Limb (tissue), 2 donors: ENCODE results near the gene BIN1.

Source experiments
- DNase-seq, 2 donors: peaks; one replicate each; pipeline ENCODE4 v3.0.0-alpha.2; 2016; ENCODE audit errors: extremely low spot score in 2 of 2

The BIN1 gene

GRCh38 chr2:127104166-127104660 is 2.7 kb downstream of the BIN1 start:
- DNase-seq, result peak in 1 of 2 donors; percentile 20

- peak in 1 of 2 donors; percentile 48 for DNase-seq
Observed at GRCh38 chr2:127103243-127104165, 3.5 kb downstream of the BIN1 start.

- DNase-seq, result peak in 1 of 2 donors; percentile 18
Observed at GRCh38 chr2:127102521-127103242, 4.3 kb downstream of the BIN1 start.

- peak in 1 of 2 donors; percentile 16 for DNase-seq
Observed at GRCh38 chr2:127101756-127102477, 5.0 kb downstream of the BIN1 start.

- DNase-seq, result peak in 1 of 2 donors; percentile 9
Observed at GRCh38 chr2:127101048-127101611, 5.8 kb downstream of the BIN1 start.

GRCh38 chr2:127100251-127101047 is 6.5 kb downstream of the BIN1 start:
- no peak for DNase-seq

GRCh38 chr2:127098711-127099110 is 8.2 kb downstream of the BIN1 start:
- DNase-seq, result no peak

- DNase-seq, result no peak
Observed at GRCh38 chr2:127097841-127098651, 8.9 kb downstream of the BIN1 start.

GRCh38 chr2:127097471-127097765 is 9.5 kb downstream of the BIN1 start:
- no peak for DNase-seq

GRCh38 chr2:127096718-127097470 is 10.1 kb downstream of the BIN1 start:
- no peak for DNase-seq

GRCh38 chr2:127096280-127096679 is 10.7 kb downstream of the BIN1 start:
- no peak for DNase-seq

GRCh38 chr2:127095784-127096183 is 11.2 kb downstream of the BIN1 start:
- DNase-seq, result no peak

- no peak for DNase-seq
Observed at GRCh38 chr2:127095367-127095641, 11.7 kb downstream of the BIN1 start.

GRCh38 chr2:127094509-127095366 is 12.2 kb downstream of the BIN1 start:
- no peak for DNase-seq

- DNase-seq, result no peak
Observed at GRCh38 chr2:127093648-127094210, 13.2 kb downstream of the BIN1 start.

- no peak for DNase-seq
Observed at GRCh38 chr2:127092901-127093516, 13.9 kb downstream of the BIN1 start.

- no peak for DNase-seq
Observed at GRCh38 chr2:127092306-127092705, 14.6 kb downstream of the BIN1 start.

- DNase-seq, result no peak
Observed at GRCh38 chr2:127091886-127092285, 15.1 kb downstream of the BIN1 start.
